K562 (cell line): ENCODE results near the gene TMOD2. TPM values are rescaled to one million over a fixed set of nuclear protein-coding genes. Genes with fewer than 3 reads are reported as not detected.

Source experiments
- ATAC-seq: fragments of 200-7000 bp; cut with Tn5 transposase; 3 replicates; pipeline ENCODE4 v1.9.1; 2020; ENCODE audit warnings: moderate library complexity
- BruUV-seq: library from RNA; stranded (reverse); fragments of 400-500 nt; replicated peaks from 2 replicates; lab custom pipeline; 2021; lab: Mats Ljungman, UMichigan
- CTCF ChIA-PET: fragments of 300-600 bp; formaldehyde crosslinking; extraction: SDS; loops from one replicate; lab custom pipeline; 2021; ENCODE audit warnings: low intra/inter-chr PET ratio; lab: Yijun Ruan, JAX
- POLR2A ChIA-PET: fragments of 300-600, 350-650 bp; sonication (Branson Sonifier 250); formaldehyde crosslinking; extraction: SDS; loops from one replicate; lab custom pipeline; 2021; ENCODE audit warnings: antibody characterized with exemption, inconsistent platforms; lab: Yijun Ruan, JAX
- DNase-seq, 4 experiments: peaks; one replicate each; pipeline versions ENCODE4 v3.0.0 to v3.0.0-alpha.2; 2011 to 2018; ENCODE audit warnings: low spot score in 3 of 4, mixed read lengths in 3 of 4; ENCODE audit errors: extremely low read depth in 1 of 4
- FAIRE-seq: peaks from 2 replicates; lab custom pipeline; 2011; peaks lifted over from hg19 to GRCh38; lab: Jason Lieb, UNC
- H2AFZ ChIP-seq: 2 replicates; pipeline ENCODE4 v1.6.0; 2011; ENCODE audit warnings: low read depth, low read length, control low read depth, inconsistent platforms
- H3K27ac ChIP-seq: fragments of 200-600 bp; 3 replicates; pipeline ENCODE4 v1.8.0; 2011; ENCODE audit warnings: low read depth, mild to moderate bottlenecking, control low read depth, inconsistent platforms, low read length, moderate library complexity, mixed read lengths; ENCODE audit errors: extremely low read depth
- H3K27me3 ChIP-seq, 2 experiments: fragments of 300-600 bp in 1 of 2; 2 replicates in 1 of 2; 3 replicates in 1 of 2; pipeline versions ENCODE4 v1.6.0 to v1.8.0; 2011; ENCODE audit warnings: inconsistent platforms in 2 of 2, low read length in 2 of 2, mild to moderate bottlenecking in 1 of 2, mixed read lengths in 1 of 2, moderate library complexity in 1 of 2; ENCODE audit not compliant: control insufficient read depth in 2 of 2, insufficient read depth in 2 of 2
- H3K36me3 ChIP-seq: fragments of 300-600 bp; 3 replicates; pipeline ENCODE4 v1.8.0; 2011; ENCODE audit warnings: mild to moderate bottlenecking, low read length, inconsistent platforms; ENCODE audit not compliant: control insufficient read depth, insufficient read depth
- H3K4me1 ChIP-seq, 2 experiments: fragments of 200-600 bp in 1 of 2; replicated peaks in 1 of 2; 2 replicates in 1 of 2; 3 replicates in 1 of 2; pipeline versions ENCODE4 v1.5.1 to v1.8.0; 2011; ENCODE audit warnings: inconsistent platforms in 2 of 2, low read length in 2 of 2, mild to moderate bottlenecking in 1 of 2, mixed read lengths in 1 of 2, moderate library complexity in 1 of 2; ENCODE audit not compliant: control insufficient read depth in 2 of 2, insufficient read depth in 2 of 2
- H3K4me2 ChIP-seq: 2 replicates; pipeline ENCODE4 v1.6.1; 2011; ENCODE audit warnings: low read length, control low read depth, inconsistent platforms, mixed read lengths; ENCODE audit not compliant: insufficient read depth
- H3K4me3 ChIP-seq: fragments of 200-600 bp; sonication (generic), shearing (Covaris generic); 2 replicates; pipeline ENCODE4 v1.5.1; 2016; ENCODE audit warnings: control low read depth, inconsistent platforms
- H3K79me2 ChIP-seq: fragments of 200-600 bp; 3 replicates; pipeline ENCODE4 v1.8.0; 2011; ENCODE audit warnings: low read length, inconsistent platforms; ENCODE audit not compliant: control insufficient read depth, insufficient read depth
- H3K9ac ChIP-seq, 2 experiments: 2 replicates each; pipeline versions ENCODE4 v1.6.0 to v1.6.1; 2011; ENCODE audit warnings: low read depth in 2 of 2, low read length in 2 of 2, control low read depth in 1 of 2, inconsistent platforms in 1 of 2, mild to moderate bottlenecking in 1 of 2, mixed read lengths in 1 of 2; ENCODE audit not compliant: insufficient read depth in 1 of 2
- H3K9me1 ChIP-seq: one replicate; pipeline ENCODE4 v1.6.0; 2011; ENCODE audit warnings: inconsistent platforms, mild to moderate bottlenecking, low read length, moderate library complexity; ENCODE audit not compliant: control insufficient read depth, insufficient read depth
- H3K9me3 ChIP-seq: replicated peaks from 2 replicates; pipeline ENCODE4 v1.5.1; 2011; ENCODE audit warnings: low read depth, low read length, inconsistent platforms; ENCODE audit not compliant: control insufficient read depth, insufficient read depth
- H4K20me1 ChIP-seq: replicated peaks from 2 replicates; pipeline ENCODE4 v1.6.1; 2011; ENCODE audit warnings: low read length, inconsistent platforms, mixed read lengths; ENCODE audit not compliant: control insufficient read depth, insufficient read depth
- CBFA2T3 ChIP-seq: fragments of 450-650 bp; IDR thresholded peaks from 2 replicates; pipeline ENCODE4 v1.6.1; 2017
- DPF2 ChIP-seq: fragments of 450-650 bp; IDR thresholded peaks from 2 replicates; pipeline ENCODE4 v1.6.1; 2016
- MYNN ChIP-seq, 2 experiments: sonication (generic); formaldehyde crosslinking in 1 of 2; IDR thresholded peaks; 2 replicates each; pipeline versions ENCODE4 v1.5.0 to v1.6.1; 2016 to 2020; ENCODE audit warnings: antibody characterized with exemption in 1 of 2, missing genetic modification reagents in 1 of 2
- SAFB ChIP-seq: fragments of 200-400 bp; formaldehyde crosslinking; IDR thresholded peaks from 2 replicates; pipeline ENCODE4 v1.6.1; 2017; ENCODE audit warnings: low read depth, low read length, borderline replicate concordance
- ZNF316 ChIP-seq: fragments of 450-650 bp; IDR thresholded peaks from 2 replicates; pipeline ENCODE4 v1.6.1; 2016
- ZNF644 ChIP-seq: fragments of 200-800 bp; sonication (Bioruptor generic); IDR thresholded peaks from 2 replicates; pipeline ENCODE4 v1.6.1; 2016; ENCODE audit warnings: low read depth, missing genetic modification characterization, missing compliant biosample characterization
- WGBS: fragments of 100-300 bp; shearing (Covaris generic); methylation state at CpG from one replicate; pipeline ENCODE4 v1.1.6; 2016; ENCODE audit warnings: low coverage, mixed read lengths; ENCODE audit not compliant: insufficient coverage; ENCODE audit errors: missing lambda C conversion rate; 5-methylcytosine and 5-hydroxymethylcytosine counted together
- in situ Hi-C: fragments of 300-500 bp; cut with MboI; formaldehyde crosslinking; loops from 4 replicates; pipeline ENCODE4 v1.15.0; 2018; ENCODE audit warnings: inconsistent platforms, mixed read lengths
- intact Hi-C: fragments of 100-400 bp; cut with micrococcal nuclease; formaldehyde crosslinking; loops from 2 replicates; pipeline ENCODE4 v1.14.2; 2022
- polyA plus RNA-seq, 8 experiments: library from polyadenylated mRNA; depleted of rRNA in 4 of 8; stranded (reverse) in 5 of 8; unstranded in 3 of 8; fragments of >200 nt; fragmentation: Nextera tagmentation in 2 of 8; fragmentation: Illumina TruSeq in 1 of 8; extraction: Ambion mirVana in 2 of 8; extraction: Trizol in 1 of 8; gene quantifications; 2 replicates each; pipeline versions ENCODE4 v1.2.1 to v1.2.3, GENCODE V29; 2011 to 2014; ENCODE audit warnings: inconsistent platforms in 1 of 8, missing spikeins in 1 of 8
- total RNA-seq, 7 experiments: library from RNA; depleted of rRNA in 6 of 7; stranded (reverse); fragments of >200 nt in 6 of 7; fragmentation: Illumina TruSeq in 2 of 7; extraction: Trizol in 2 of 7; gene quantifications; 2 replicates each; pipeline versions ENCODE4 v1.2.1 to v1.2.3, GENCODE V29; 2011 to 2021; ENCODE audit warnings: low replicate concordance in 1 of 7
- TF ChIP-seq, protein P1 (sequence below), 2 experiments: fragments of 450-650 bp; formaldehyde crosslinking in 1 of 2; IDR thresholded peaks; 2 replicates each; pipeline versions ENCODE4 v1.4.0 to v1.6.1; 2014 to 2020; ENCODE audit warnings: mild to moderate bottlenecking in 2 of 2, borderline replicate concordance in 1 of 2, low read depth in 1 of 2
- TF ChIP-seq, protein P2 (sequence below): sonication (generic); formaldehyde crosslinking; IDR thresholded peaks from 2 replicates; pipeline ENCODE4 v1.8.1; 2023; ENCODE audit warnings: mild to moderate bottlenecking, missing genetic modification reagents
- TF ChIP-seq, protein P3 (sequence below): fragments of 450-650 bp; IDR thresholded peaks from 2 replicates; pipeline ENCODE4 v1.6.1; 2018; ENCODE audit warnings: mild to moderate bottlenecking, low read depth; ENCODE audit not compliant: partially characterized antibody

TMOD2 gene
- total and polyA plus RNA-seq, 9 of the 15 experiments (the other 6 are each of a cell fraction or from before 2014, with no cell fraction given) = 0.49 to 3.8 (median 3.0) TPM

DNA sequence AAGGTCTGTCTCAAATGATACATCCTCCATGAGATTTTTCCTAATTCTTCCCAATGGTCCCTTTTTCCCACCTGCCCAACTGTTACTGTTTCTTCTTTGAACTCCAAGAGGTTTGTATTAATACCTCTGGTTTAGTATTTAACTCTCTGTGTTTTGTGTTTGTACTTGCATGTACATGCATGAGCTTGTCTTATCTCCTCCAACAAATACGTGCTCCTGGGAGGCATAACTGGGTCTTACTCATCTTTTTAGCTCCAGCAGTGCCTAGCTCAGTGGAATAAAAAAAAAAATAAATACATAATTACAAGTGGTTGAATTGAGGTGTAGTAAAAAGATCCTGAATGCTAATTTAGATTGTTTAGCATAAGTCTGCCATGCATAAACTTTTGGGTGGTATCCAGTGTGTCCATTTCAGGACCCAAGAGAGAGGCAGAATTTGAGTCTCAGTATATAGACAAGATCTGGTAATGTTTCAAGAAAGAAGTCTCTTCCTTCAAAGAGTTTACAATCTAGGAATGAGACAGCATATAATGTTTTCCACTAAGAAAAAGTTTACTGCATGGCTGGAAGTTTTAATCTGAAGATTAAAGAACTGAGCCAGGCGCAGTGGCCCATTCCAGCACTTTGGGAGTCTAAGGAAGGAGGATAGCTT is 12.2 kb upstream of the TMOD2 start:
- no peak overlapping the region for H3K4me3 ChIP-seq
- ChIA-PET CTCF (no interaction called here), POLR2A (interaction anchor here (0.6 to 3.6 kb wide), 5 partner anchors 9 to 37 kb away, joined by 3 to 15 read pairs (median 3); no protein-coding TSS in a partner anchor)
- H3K9ac ChIP-seq = no peak overlapping the region
- peaks cover 19% of the 10 kb centered on the region for H3K79me2 ChIP-seq
- no peaks in the 10 kb centered on the region for H3K27me3 ChIP-seq
- BruUV-seq = no TSS peak
- in situ Hi-C loops = no loop called here
- 0 out of 3 replicates have a peak, but pooled peaks cover 2% of the 10 kb centered on the region for H3K36me3 ChIP-seq
- H4K20me1 ChIP-seq = no peaks in the 10 kb centered on the region
- WGBS = 50% methylated on average over 2 of the region's 2 CpGs
- intact Hi-C loops = loop anchor here (2.0 to 5.0 kb wide), 2 partner anchors 38 to 86 kb away; no protein-coding TSS in a partner anchor
- peak overlapping the region; percentile 74 for H2AFZ ChIP-seq
- ATAC-seq (0 out of 3 replicates have a peak, but pooled peaks have one; percentile 10), DNase-seq (peak in 1 of 4 experiments; percentile 56), FAIRE-seq (no peak)
- H3K4me1 ChIP-seq = peaks cover 20 to 34% of the 10 kb centered on the region in 2 experiments
- H3K9me1 ChIP-seq = no peaks in the 10 kb centered on the region
- H3K9me3 ChIP-seq = no peaks in the 10 kb centered on the region
- H3K4me2 ChIP-seq = peak overlapping the region; percentile 9; the same call in 1 of the 2 replicates
- H3K27ac ChIP-seq = peak overlapping the region; percentile 30; the same call in 2 of the 3 replicates
- TF ChIP-seq ZNF644 (tag) (no peak), SAFB (no peak), CBFA2T3 (0 out of 2 replicates have a peak, but pooled peaks have one; percentile 11), MYNN (IDR thresholded peaks at IDR 0.05) (peak; percentile 88), MYNN (CRISPR knock-in tag; IDR thresholded peaks at IDR 0.05) (no peak), DPF2 (no peak; the same call in 1 of the 2 replicates), ZNF316 (0 out of 2 replicates have a peak, but pooled peaks have one; percentile 23)
- TF ChIP-seq, protein P1, sequence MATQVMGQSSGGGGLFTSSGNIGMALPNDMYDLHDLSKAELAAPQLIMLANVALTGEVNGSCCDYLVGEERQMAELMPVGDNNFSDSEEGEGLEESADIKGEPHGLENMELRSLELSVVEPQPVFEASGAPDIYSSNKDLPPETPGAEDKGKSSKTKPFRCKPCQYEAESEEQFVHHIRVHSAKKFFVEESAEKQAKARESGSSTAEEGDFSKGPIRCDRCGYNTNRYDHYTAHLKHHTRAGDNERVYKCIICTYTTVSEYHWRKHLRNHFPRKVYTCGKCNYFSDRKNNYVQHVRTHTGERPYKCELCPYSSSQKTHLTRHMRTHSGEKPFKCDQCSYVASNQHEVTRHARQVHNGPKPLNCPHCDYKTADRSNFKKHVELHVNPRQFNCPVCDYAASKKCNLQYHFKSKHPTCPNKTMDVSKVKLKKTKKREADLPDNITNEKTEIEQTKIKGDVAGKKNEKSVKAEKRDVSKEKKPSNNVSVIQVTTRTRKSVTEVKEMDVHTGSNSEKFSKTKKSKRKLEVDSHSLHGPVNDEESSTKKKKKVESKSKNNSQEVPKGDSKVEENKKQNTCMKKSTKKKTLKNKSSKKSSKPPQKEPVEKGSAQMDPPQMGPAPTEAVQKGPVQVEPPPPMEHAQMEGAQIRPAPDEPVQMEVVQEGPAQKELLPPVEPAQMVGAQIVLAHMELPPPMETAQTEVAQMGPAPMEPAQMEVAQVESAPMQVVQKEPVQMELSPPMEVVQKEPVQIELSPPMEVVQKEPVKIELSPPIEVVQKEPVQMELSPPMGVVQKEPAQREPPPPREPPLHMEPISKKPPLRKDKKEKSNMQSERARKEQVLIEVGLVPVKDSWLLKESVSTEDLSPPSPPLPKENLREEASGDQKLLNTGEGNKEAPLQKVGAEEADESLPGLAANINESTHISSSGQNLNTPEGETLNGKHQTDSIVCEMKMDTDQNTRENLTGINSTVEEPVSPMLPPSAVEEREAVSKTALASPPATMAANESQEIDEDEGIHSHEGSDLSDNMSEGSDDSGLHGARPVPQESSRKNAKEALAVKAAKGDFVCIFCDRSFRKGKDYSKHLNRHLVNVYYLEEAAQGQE (IDR thresholded peaks at IDR 0.05; ENCODE audit: borderline replicate concordance) = peak; percentile 66
- TF ChIP-seq, protein P1 (CRISPR knock-in tag; IDR thresholded peaks at IDR 0.05; ENCODE audit: low read depth) = no peak
- TF ChIP-seq, protein P2, sequence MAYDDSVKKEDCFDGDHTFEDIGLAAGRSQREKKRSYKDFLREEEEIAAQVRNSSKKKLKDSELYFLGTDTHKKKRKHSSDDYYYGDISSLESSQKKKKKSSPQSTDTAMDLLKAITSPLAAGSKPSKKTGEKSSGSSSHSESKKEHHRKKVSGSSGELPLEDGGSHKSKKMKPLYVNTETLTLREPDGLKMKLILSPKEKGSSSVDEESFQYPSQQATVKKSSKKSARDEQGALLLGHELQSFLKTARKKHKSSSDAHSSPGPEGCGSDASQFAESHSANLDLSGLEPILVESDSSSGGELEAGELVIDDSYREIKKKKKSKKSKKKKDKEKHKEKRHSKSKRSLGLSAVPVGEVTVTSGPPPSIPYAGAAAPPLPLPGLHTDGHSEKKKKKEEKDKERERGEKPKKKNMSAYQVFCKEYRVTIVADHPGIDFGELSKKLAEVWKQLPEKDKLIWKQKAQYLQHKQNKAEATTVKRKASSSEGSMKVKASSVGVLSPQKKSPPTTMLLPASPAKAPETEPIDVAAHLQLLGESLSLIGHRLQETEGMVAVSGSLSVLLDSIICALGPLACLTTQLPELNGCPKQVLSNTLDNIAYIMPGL (CRISPR knock-in tag) = no peak
- TF ChIP-seq, protein P3, sequence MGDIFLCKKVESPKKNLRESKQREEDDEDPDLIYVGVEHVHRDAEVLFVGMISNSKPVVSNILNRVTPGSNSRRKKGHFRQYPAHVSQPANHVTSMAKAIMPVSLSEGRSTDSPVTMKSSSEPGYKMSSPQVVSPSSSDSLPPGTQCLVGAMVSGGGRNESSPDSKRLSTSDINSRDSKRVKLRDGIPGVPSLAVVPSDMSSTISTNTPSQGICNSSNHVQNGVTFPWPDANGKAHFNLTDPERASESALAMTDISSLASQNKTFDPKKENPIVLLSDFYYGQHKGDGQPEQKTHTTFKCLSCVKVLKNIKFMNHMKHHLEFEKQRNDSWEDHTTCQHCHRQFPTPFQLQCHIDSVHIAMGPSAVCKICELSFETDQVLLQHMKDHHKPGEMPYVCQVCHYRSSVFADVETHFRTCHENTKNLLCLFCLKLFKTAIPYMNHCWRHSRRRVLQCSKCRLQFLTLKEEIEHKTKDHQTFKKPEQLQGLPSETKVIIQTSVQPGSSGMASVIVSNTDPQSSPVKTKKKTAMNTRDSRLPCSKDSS = no peak
